HG03558 (cell line): Measurements from ENCODE around the gene RXFP1.

Source experiments
- ATAC-seq: cut with Tn5 transposase; IDR thresholded peaks from one replicate; pipeline ENCODE4 v1.9.1; 2021; ENCODE audit warnings: moderate number of reproducible peaks; ENCODE audit not compliant: unreplicated experiment; ENCODE audit errors: extremely low read depth

Gene RXFP1

GRCh38 chr4:158667651-158668198 is 146.0 kb downstream of the RXFP1 start:
- ATAC-seq, result no peak

- ATAC-seq, result no peak
Observed at GRCh38 chr4:158669310-158669709, 147.6 kb downstream of the RXFP1 start.

GRCh38 chr4:158670975-158671664 is 149.4 kb downstream of the RXFP1 start:
- no peak for ATAC-seq

- ATAC-seq, result no peak
Observed at GRCh38 chr4:158671665-158671914, 149.9 kb downstream of the RXFP1 start, which contains the start of gene C4orf46. Gene C4orf46 (minus strand): TSS chr4:158671887. CDS start chr4:158671801, 86 bp downstream.

- ATAC-seq, result peak; percentile 85
Observed at GRCh38 chr4:158671915-158672806, 150.5 kb downstream of the RXFP1 start, which contains the start of gene ETFDH. Gene ETFDH (plus strand): TSS chr4:158672296. CDS start chr4:158672457, 161 bp downstream.

- no peak for ATAC-seq
Observed at GRCh38 chr4:158673633-158674032, 152.0 kb downstream of the RXFP1 start.

- ATAC-seq, result no peak
Observed at GRCh38 chr4:158676076-158676475, 154.4 kb downstream of the RXFP1 start.

GRCh38 chr4:158678767-158679166 is 157.1 kb downstream of the RXFP1 start:
- ATAC-seq, result no peak

- ATAC-seq, result no peak
Observed at GRCh38 chr4:158681629-158682028, 159.9 kb downstream of the RXFP1 start.

GRCh38 chr4:158682066-158682465 is 160.4 kb downstream of the RXFP1 start:
- ATAC-seq, result no peak

- no peak for ATAC-seq
Observed at GRCh38 chr4:158688813-158689212, 167.1 kb downstream of the RXFP1 start.
